AG08396 (cell line): ENCODE measurements around the gene INKA1.

ENCODE experiments used
- DNase-seq: peaks from one replicate; pipeline ENCODE4 v3.0.0; 2012; ENCODE audit warnings: low spot score, mixed read lengths

The INKA1 gene

DNA sequence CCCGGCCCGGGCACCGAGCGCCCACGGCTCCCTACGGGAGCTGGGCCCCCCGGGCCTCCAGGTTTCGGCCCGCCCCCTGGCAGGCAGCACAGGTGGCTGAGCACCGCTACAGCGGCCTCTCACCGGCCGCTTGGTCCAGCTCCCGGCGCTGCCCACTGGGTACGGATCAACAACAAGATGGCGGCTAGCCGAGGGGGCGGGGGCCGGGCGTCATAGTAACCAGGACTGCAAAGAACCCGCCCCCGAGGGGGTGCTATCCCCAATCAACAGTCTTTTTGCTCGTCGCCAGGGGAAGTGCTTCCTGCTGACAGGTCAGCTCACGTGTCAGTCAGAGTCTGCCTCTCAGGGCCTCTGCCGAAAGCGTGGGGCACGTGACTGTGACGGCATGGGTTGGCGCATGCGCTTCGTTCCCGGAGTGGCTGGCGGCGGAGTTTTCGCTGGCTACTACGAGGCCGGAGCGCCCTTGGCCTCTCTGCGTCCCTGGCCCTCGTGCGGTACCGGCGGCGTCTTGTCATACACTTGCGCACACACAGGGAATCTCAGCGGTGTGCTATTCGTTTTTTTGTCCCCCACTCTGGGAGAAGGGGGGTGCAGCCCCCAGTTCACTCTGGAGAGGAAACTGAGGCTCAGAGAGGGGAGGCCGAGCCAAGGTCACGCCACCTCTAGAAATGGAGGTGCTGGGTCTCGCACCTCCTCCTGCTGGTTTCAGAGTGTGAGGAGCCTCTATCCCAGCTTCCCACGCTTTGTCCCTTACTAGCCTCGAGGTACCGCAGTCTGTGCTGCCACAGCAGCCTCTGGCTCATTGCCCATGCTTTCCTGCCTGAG is 16.5 kb upstream of the INKA1 start, which contains the start of gene IP6K1:
Gene IP6K1 (minus strand): TSS at position 186 of the 825 bp plus-strand sequence. CDS start 38,502 bp downstream, outside the sequence.
- peak; percentile 100 for DNase-seq

DNA sequence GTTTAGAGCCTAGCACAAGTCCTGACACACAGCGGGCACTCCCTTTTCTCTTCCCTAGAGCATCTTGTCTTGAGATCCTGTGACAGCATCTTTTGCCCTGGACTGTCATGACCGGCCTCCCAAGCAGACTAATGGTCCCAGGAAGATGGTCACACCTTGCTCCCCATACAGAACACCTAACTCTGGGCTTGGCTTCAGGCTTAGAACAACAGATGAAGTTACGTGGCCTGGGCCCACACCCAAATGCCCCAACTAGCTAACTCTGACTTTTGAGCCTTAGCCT is 15.9 kb upstream of the INKA1 start:
- DNase-seq, result no peak

DNA sequence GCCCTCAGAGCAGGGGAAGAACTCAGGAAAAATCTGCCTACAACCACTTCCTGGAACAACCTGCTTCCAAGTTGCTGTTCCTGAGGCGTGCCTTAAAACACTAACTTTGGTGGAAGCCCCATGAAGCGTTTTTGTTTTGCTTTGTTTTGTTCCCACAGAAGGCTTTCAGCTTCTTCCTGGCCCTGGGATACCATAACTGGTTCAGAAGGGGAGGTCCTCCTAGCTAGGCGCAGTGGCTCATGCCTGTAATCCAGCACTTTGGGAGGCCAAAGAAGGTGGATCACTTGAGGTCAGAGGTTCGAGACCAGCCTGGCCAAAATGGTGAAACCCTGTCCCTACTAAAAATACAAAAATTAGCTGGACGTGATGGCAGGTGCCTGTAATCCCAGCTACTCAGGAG is 15.5 kb upstream of the INKA1 start:
- no peak for DNase-seq

DNA sequence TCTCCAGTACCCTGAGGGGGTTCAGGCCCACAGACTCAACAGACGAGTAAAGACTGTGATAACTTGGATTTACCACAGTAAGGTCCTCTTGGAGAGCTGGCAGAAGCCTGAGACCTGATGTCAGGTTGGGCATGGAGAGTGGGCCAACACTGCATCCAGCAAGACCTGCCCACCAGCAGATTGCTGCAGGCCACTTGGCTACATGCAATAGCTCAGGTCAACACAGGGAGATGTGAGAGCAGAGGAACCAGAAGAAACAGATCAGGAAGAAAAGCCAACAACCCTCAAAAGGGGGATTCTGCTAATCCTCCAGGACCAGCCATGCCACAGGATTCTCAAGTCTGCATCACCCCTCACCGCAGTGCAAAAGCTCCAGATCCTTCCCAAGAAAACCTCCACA is 15.0 kb upstream of the INKA1 start:
- DNase-seq, result no peak

GRCh38 chr3:49790626-49791411 is 12.2 kb upstream of the INKA1 start:
- no peak for DNase-seq

- DNase-seq, result no peak
Measured at GRCh38 chr3:49791571-49791970, 11.5 kb upstream of the INKA1 start.

- no peak for DNase-seq
Measured at GRCh38 chr3:49792371-49793150, 10.5 kb upstream of the INKA1 start.

DNA sequence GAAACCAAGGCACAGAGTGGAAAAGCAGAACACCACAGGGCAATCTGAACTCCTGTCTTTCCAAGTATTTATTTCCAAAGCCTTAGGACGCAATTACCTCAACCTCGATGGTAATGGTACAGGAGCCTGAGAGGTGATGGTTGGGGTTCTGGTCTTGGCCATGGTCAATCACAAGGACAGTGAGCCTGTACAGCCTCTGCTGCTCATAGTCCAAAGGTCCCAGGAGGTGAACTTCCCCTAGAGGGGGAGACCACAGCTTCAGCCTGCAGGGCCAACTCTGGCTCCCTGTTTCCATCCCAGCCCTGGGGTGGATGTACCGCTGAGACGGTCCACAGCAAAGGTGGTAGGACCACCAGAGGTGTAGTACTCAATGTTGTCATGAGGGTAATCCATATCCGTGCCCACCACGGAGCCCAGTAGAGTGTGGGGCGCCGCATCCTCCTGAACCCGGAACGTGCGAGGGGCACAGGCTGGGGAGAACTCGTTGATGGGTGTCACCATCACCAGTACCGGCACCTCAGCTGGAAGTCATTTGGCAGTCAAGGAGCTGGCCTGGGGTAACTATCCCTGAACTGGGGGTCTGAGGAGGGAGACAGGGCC is 9.5 kb upstream of the INKA1 start:
- DNase-seq, result no peak

DNA sequence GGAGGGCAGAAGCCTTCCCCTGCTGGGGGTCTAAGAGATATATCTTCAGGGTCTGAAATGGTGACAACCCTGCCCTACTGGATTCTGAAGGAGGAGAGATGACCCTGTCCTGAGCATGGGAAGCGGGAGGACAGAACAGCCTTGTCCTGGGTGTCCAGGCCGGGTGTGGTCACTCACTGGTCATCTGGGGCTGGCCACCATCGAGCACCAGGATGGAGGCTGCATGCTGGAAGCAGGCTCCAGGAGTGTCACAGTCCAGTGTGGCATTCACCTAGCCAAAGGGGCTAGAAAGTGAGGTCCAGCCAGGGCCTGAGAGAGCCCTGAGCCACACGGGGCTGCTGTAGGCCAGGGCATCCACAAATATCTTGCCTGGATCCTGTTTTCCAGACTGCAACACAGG is 8.6 kb upstream of the INKA1 start:
- no peak for DNase-seq

DNA sequence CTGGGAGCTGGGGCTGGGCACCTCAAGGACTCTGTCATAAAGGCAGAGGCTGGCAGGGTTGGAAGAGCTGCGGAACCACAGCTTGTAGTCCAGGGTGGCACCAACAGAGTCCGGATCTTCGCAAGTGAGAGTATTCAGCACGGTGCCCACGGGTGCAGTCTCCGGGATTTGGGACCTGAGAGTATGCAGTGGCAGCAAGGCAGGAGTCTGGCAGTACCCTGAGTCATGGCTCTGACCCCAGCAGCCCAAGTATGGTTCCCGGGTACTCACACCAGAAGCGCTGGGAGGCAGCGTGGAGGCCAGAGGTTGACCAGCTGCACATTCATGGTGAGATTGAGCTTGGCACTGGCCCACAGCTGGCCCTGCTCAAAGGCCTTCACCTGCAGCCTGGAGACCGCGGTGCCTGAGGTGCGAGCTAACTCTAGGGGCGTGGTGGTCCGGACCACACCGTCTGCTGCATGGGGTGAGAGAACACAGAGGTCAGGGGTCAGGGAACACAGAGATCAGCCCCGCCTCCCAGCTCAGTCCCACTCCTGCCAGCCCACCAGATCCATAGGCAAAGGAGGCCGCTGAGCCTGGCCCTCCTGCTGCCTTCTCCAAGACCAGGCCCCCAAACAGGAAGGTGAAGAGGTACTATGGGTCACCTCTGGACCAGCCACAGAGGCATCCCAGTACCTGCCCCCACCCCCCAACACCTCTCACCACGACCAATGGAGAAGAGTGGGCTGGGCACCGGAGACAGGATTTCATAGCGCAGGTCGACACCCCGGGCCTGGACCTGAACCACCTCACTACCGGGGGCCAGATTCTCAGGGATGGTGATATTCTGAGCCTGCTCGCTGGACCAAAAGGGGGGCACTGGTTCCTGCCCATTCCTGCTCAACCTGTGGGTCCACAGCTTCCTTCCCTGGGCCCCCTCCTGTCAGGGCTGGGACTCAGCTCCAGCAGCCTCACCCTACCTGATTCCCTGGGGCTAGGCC is 7.8 kb upstream of the INKA1 start:
- no peak for DNase-seq

DNA sequence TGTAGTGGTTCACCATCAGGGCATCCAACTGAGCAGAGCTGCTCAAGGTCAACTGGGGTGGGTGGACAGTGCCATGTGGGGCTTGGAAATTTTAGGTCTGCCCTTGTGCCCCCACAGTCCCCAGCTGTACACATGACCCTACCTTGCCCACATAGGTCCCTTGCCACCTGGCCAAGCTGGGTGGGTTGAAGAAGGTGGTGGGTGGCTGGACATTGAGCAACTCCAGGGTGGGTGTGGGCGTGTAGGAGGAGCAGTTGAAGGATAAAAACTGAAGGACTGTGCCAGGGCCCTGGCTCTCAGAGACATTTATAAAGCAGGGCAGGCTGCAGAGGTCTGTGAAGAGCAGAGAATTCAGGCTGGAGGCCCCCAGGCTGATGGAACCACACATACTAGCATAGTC is 4.0 kb upstream of the INKA1 start:
- DNase-seq, result no peak

GRCh38 chr3:49799761-49800160 is 3.3 kb upstream of the INKA1 start, which contains the start of gene CDHR4:
Gene CDHR4 (minus strand): TSS chr3:49799873. CDS start chr3:49799812, 61 bp downstream.
- DNase-seq, result peak; percentile 92

DNA sequence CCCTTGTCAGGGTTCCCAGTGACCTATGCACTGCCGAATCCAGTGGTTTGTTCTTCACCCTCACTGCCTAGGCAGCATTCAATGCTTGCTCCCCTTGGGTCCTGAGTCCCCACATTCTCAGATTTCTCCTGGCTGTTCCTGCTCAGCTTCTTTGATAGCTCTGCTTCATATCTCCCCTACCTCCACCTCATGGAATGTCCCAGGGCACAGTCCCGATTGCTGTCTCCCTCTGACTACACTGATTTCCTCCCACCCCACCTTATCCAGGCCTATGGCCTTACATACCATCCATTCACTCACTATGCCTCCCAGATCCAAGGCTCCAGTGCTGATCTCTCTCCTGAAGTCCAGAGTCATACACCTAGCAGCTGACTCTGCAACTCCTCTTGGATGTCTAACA is 1.9 kb upstream of the INKA1 start:
- DNase-seq, result no peak

DNA sequence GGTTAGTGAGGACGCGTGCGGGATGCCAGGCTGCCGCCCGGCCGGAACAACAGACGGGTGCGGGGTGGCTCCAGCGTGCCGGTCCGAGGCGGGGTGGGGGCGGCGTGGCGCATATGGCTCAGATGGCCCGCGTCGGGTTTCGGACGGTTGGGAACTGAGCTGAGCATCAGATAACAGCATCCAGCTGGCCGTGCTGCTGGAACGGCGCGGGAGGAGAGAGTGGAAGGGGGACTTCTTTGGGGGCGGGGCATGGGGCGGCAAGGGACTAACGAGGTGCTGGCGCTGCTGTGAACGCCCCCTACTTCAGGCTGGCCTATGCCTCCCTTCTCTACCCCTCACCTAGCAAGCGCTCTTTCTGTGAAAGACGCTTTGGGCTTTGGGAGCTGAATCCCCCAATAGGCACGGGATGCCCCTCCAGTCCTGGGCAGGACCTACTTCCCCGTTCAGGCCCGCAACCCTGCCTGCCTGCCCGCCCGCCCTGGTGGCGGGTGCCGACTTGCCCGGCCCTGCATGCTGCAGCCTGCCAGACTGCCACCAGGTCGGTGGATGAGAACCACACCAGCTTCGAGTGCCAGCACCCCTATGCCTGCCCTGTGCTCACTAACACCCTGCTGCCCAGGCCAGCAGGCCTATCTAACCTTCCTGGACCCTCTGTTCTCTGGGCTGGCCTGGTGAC is 542 bp downstream of the INKA1 start:
- DNase-seq, result peak; percentile 39

DNA sequence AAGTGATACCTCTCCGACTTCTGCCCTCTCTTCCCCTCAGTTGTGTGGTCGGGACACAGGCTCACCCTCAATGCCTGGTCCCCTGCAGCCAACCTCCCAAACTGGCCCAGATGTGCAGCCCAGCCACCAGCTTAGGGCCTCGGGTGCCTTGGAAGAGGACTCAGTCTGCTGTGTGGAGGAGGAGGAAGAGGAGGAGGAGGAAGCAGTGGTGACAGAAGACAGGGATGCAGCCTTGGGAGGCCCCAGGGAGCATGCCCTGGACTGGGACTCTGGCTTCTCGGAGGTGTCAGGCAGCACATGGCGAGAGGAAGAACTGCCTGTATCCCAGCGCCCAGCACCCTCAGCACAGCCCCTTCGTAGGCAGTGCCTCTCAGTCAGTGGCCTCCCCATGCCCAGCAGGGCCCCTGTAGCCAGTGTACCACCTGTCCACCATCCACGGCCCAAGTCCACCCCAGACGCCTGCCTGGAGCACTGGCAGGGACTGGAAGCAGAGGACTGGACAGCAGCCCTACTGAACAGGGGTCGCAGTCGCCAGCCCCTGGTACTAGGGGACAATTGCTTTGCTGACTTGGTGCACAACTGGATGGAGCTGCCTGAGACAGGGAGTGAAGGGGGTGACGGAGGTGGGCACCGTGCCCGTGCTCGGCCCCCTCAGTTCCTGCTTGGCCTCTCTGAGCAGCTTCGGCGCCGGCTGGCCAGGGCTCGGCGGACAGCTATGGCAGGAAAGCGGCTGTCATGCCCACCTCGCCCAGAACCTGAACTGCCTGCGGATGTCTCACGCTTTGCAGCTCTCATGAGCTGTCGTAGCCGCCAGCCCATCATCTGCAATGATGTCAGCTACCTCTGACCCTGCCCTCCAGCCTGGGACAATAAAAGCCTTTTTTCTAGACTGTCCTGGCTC is 1.3 kb downstream of the INKA1 start:
- no peak for DNase-seq

DNA sequence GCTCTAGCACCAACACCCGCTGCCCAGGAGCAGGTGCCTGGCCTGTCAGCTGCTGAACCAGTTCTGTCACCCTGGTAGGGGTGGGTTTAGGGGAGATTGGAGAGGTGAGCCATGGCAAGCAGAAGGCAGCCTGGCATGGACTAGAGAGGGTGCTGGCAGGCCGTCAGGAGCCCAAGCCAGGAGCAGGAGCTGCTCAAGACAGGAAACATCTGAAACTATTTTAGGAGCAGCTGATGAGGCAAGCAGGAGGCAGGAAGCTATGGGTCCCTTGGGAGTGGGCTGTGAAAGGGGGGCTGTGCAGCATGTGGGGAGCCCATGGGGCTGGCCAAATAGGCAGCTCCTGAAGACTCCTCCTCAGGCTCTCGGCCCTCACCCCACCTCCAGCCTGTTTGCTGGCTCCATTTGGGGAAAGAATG is 2.3 kb downstream of the INKA1 start:
- DNase-seq, result no peak

DNA sequence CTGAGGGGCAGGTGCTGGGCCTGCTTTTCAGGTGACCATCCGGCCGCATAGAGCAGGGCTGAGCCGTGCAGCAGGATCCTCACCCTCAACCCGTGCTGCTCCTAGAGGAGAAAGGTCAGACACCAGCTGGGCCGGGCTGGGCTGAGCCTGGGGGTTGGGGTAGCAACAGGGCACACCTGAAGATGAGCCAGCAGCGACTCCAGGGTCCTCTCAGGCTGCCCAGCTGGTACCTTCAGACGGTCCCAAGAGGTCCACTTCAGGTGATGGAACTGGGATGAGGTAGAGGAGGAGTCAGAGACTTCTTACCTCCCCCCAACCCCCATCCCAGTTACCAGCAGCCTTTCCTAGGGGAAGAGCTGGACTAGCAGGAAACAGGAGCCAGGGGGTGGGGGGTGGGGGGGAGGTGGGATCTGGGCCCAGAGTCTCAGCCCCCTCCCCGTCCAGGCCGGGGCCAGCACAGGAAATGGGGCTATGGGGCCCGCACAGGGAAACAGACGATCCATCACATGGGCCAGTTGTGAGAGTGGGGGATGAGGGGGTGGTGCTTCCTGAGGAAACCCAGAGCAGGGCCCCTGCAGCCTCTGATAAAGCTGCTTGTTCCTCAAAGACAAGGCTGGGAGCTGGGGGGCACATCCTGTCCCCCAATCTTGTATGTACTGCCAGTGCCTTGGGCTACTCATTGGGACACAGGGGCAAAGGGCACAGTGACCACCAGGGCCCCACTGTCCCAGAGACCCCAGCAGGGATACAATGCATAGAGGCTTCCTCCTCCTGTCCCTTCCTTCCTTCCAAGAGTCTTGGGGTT is 3.0 kb downstream of the INKA1 start:
- DNase-seq, result no peak

DNA sequence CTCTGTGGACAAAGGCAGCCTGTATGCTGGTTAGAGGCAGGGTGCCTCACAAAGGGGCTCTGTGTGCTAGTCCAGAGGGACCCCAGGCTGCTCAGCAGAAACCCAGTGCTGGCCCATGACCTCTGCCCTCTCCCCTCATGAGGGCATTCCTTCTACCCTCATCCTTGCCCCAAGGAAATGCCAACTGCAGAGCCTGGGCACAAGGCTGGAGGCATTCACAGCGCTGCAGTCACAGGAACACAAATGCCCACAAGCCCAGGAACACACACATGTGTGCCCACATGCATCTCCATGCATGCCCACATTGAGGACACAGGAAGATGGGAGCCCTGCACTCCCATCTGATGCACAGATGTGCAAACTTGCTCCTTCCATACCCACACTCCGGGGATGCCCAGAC is 3.8 kb downstream of the INKA1 start:
- DNase-seq, result no peak
